ENCODE results near the gene RGS7.

GRCh38 chr1:240965581-240966091 lies 391.4 kb downstream of the RGS7 start:
- TF ChIP-seq CTCF (IDR thresholded peaks at IDR 0.05) (no peak), POLR2A (IDR thresholded peaks at IDR 0.05) (no peak)

Measured in Peyer's patch (tissue), 4 donors.